HepG2 (cell line): ENCODE data around the gene UBXN2A. TPM values are rescaled to one million over a fixed set of nuclear protein-coding genes. Genes with fewer than 3 reads are reported as not detected.
A peak's percentile ranks its signal among the peaks of the same experiment; 100 is the strongest.

ENCODE experiments used
- ETV5 ChIP-seq: IDR thresholded peaks from 2 replicates; pipeline ENCODE4 v1.6.1; 2018; ENCODE audit warnings: missing biosample characterization, missing genetic modification reagents, inconsistent platforms, borderline replicate concordance
- NCOA5 ChIP-seq: sonication (generic); formaldehyde crosslinking; IDR thresholded peaks from 2 replicates; pipeline ENCODE4 v1.4.0; 2020; ENCODE audit warnings: missing genetic modification reagents
- PRDM10 ChIP-seq: sonication (generic); formaldehyde crosslinking; IDR thresholded peaks from 2 replicates; pipeline ENCODE4 v1.4.0; 2020; ENCODE audit warnings: low read depth, missing genetic modification reagents
- SIN3A ChIP-seq: IDR thresholded peaks from 2 replicates; pipeline ENCODE4 v1.6.1; 2011; ENCODE audit warnings: low read depth, mild to moderate bottlenecking, control low read depth, low read length, borderline replicate concordance
- SNRNP70 ChIP-seq: fragments of 200-400 bp; formaldehyde crosslinking; IDR thresholded peaks from 2 replicates; pipeline ENCODE4 v1.6.1; 2017; ENCODE audit warnings: mild to moderate bottlenecking, low read depth, low read length, moderate library complexity
- SRF ChIP-seq: IDR thresholded peaks from 2 replicates; pipeline ENCODE4 v1.6.1; 2011; ENCODE audit warnings: mild to moderate bottlenecking, low read depth, low read length, moderate library complexity
- YEATS4 ChIP-seq: sonication (generic); formaldehyde crosslinking; IDR thresholded peaks from 2 replicates; pipeline ENCODE4 v1.4.0; 2020; ENCODE audit warnings: missing genetic modification reagents, borderline replicate concordance
- ZBTB39 ChIP-seq: sonication (generic); formaldehyde crosslinking; IDR thresholded peaks from 2 replicates; pipeline ENCODE4 v1.5.0; 2020; ENCODE audit warnings: missing genetic modification reagents
- ZNF30 ChIP-seq: sonication (generic); formaldehyde crosslinking; IDR thresholded peaks from 2 replicates; pipeline ENCODE4 v1.5.0; 2020; ENCODE audit warnings: mild to moderate bottlenecking, missing genetic modification reagents
- ZNF468 ChIP-seq: sonication (generic); formaldehyde crosslinking; IDR thresholded peaks from 2 replicates; pipeline ENCODE4 v1.8.0; 2022; ENCODE audit warnings: mild to moderate bottlenecking, moderate library complexity, missing genetic modification reagents
- ZNF569 ChIP-seq: sonication (generic); formaldehyde crosslinking; IDR thresholded peaks from 2 replicates; pipeline ENCODE4 v1.5.0; 2020; ENCODE audit warnings: mild to moderate bottlenecking, missing genetic modification reagents, moderate library complexity, borderline replicate concordance
- ZNF780A ChIP-seq: sonication (generic); formaldehyde crosslinking; IDR thresholded peaks from 2 replicates; pipeline ENCODE4 v1.8.0; 2022; ENCODE audit warnings: mild to moderate bottlenecking, missing genetic modification reagents, moderate library complexity
- ZNF781 ChIP-seq: sonication (generic); formaldehyde crosslinking; IDR thresholded peaks from 2 replicates; pipeline ENCODE4 v1.5.1; 2020; ENCODE audit warnings: borderline replicate concordance, mild to moderate bottlenecking, missing genetic modification reagents; ENCODE audit errors: not compliant biosample characterization
- ZNF782 ChIP-seq: sonication (generic); formaldehyde crosslinking; IDR thresholded peaks from 2 replicates; pipeline ENCODE4 v1.4.0; 2020; ENCODE audit warnings: missing genetic modification reagents, mild to moderate bottlenecking, borderline replicate concordance
- ZSCAN21 ChIP-seq: sonication (generic); formaldehyde crosslinking; IDR thresholded peaks from 2 replicates; pipeline ENCODE4 v1.8.0; 2022; ENCODE audit warnings: mild to moderate bottlenecking, missing genetic modification reagents, moderate library complexity, borderline replicate concordance
- polyA plus RNA-seq, 8 experiments: library from polyadenylated mRNA; depleted of rRNA in 3 of 8; stranded (reverse) in 7 of 8; unstranded in 1 of 8; fragments of >200 nt; fragmentation: Illumina TruSeq in 4 of 8; extraction: Trizol in 4 of 8; gene quantifications; 2 replicates each; pipeline versions ENCODE4 v1.2.1 to v1.2.3, GENCODE V29; 2011 to 2016; ENCODE audit warnings: low read depth in 4 of 8, missing spikeins in 1 of 8, mixed read lengths in 1 of 8; ENCODE audit not compliant: insufficient read depth in 1 of 8
- total RNA-seq, 5 experiments: library from RNA; depleted of rRNA; stranded (reverse); fragments of >200 nt; fragmentation: Illumina TruSeq; extraction: Trizol; gene quantifications; 2 replicates each; pipeline ENCODE4 v1.2.3, GENCODE V29; 2016; ENCODE audit warnings: low read depth in 1 of 5
- TF ChIP-seq, protein P1 (sequence below): sonication (generic); formaldehyde crosslinking; IDR thresholded peaks from 2 replicates; pipeline ENCODE4 v1.5.1; 2020; ENCODE audit warnings: missing genetic modification reagents, mild to moderate bottlenecking, borderline replicate concordance

UBXN2A gene
- total and polyA plus RNA-seq, 2 of the 13 experiments (the other 11 are each of a cell fraction or from before 2014, with no cell fraction given) = 8.3 to 20.9 TPM

- TF ChIP-seq ZNF468 (CRISPR knock-in tag) (no peak), ZNF30 (CRISPR knock-in tag) (no peak), ZBTB39 (CRISPR knock-in tag) (no peak), ZNF780A (CRISPR knock-in tag) (no peak), SRF (no peak), ZNF569 (CRISPR knock-in tag) (no peak), SNRNP70 (no peak), ZSCAN21 (CRISPR knock-in tag) (0 out of 2 replicates have a peak, but pooled peaks have one; percentile 5), ZNF782 (CRISPR knock-in tag) (no peak), SIN3A (0 out of 2 replicates have a peak, but pooled peaks have one; percentile 50), PRDM10 (CRISPR knock-in tag) (no peak), ZNF781 (no peak), ETV5 (CRISPR knock-in tag) (peak; percentile 15; the same call in 1 of the 2 replicates), NCOA5 (CRISPR knock-in tag) (no peak), YEATS4 (CRISPR knock-in tag) (peak; percentile 39)
- TF ChIP-seq, protein P1, sequence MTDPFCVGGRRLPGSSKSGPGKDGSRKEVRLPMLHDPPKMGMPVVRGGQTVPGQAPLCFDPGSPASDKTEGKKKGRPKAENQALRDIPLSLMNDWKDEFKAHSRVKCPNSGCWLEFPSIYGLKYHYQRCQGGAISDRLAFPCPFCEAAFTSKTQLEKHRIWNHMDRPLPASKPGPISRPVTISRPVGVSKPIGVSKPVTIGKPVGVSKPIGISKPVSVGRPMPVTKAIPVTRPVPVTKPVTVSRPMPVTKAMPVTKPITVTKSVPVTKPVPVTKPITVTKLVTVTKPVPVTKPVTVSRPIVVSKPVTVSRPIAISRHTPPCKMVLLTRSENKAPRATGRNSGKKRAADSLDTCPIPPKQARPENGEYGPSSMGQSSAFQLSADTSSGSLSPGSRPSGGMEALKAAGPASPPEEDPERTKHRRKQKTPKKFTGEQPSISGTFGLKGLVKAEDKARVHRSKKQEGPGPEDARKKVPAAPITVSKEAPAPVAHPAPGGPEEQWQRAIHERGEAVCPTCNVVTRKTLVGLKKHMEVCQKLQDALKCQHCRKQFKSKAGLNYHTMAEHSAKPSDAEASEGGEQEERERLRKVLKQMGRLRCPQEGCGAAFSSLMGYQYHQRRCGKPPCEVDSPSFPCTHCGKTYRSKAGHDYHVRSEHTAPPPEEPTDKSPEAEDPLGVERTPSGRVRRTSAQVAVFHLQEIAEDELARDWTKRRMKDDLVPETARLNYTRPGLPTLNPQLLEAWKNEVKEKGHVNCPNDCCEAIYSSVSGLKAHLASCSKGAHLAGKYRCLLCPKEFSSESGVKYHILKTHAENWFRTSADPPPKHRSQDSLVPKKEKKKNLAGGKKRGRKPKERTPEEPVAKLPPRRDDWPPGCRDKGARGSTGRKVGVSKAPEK (CRISPR knock-in tag) = no peak
Observed at GRCh38 chr2:23940718-23941620, 706 bp downstream of the UBXN2A start (continued).
